ENCODE data around the gene SBSN. TPM values are rescaled to one million over a fixed set of nuclear protein-coding genes. Genes with fewer than 3 reads are reported as not detected.
"Not testable (repeated sequence)": the region's sequence is repeated elsewhere in the genome, so short reads cannot be mapped to it uniquely, and the experiment has no call there.

Gene SBSN
- total RNA-seq, 2 donors from 2014 or later: not detected

- Mint-ChIP-seq H3K4me3 (no peak overlapping the region), H3K27ac (no peak overlapping the region), H3K36me3 (ENCODE audit: low read depth) (no peaks in the 10 kb centered on the region), H3K27me3 (peaks cover 18% of the 10 kb centered on the region), H3K4me1 (peaks cover 6% of the 10 kb centered on the region)
- H3K9me3 ChIP-seq (ENCODE audit: control insufficient read depth, low read length, poor library complexity, severe bottlenecking): no peaks in the 10 kb centered on the region
- no peak for ATAC-seq
- DNase-seq: no peak
Observed at GRCh38 chr19:35478794-35479677, 49.1 kb downstream of the SBSN start.

- H3K27ac Mint-ChIP-seq: no peak overlapping the region
- no peak for DNase-seq
Observed at GRCh38 chr19:35476149-35476548, 52.0 kb downstream of the SBSN start.

GRCh38 chr19:35474594-35474993 lies 53.5 kb downstream of the SBSN start:
- not testable (repeated sequence) for H3K9me3 ChIP-seq (ENCODE audit: control insufficient read depth, low read length, poor library complexity, severe bottlenecking); H3K36me3 Mint-ChIP-seq (ENCODE audit: low read depth); ATAC-seq; DNase-seq; H3K4me1 Mint-ChIP-seq; H3K27ac Mint-ChIP-seq; H3K4me3 Mint-ChIP-seq
- peaks cover 19% of the 10 kb centered on the region for H3K27me3 Mint-ChIP-seq

More at GRCh38 chr19:35476149-35476548, 52.0 kb downstream of the SBSN start:
- no peaks in the 10 kb centered on the region for H3K36me3 Mint-ChIP-seq (ENCODE audit: low read depth)
- no peak for ATAC-seq
- H3K4me1 Mint-ChIP-seq: peaks cover 6% of the 10 kb centered on the region
- peaks cover 19% of the 10 kb centered on the region for H3K27me3 Mint-ChIP-seq
- H3K4me3 Mint-ChIP-seq: no peak overlapping the region
- H3K9me3 ChIP-seq (ENCODE audit: control insufficient read depth, low read length, poor library complexity, severe bottlenecking): no peaks in the 10 kb centered on the region

- Mint-ChIP-seq H3K4me1 (peaks cover 6% of the 10 kb centered on the region), H3K27ac (no peak overlapping the region), H3K27me3 (peaks cover 19% of the 10 kb centered on the region), H3K36me3 (ENCODE audit: low read depth) (no peaks in the 10 kb centered on the region), H3K4me3 (no peak overlapping the region)
- DNase-seq (no peak), ATAC-seq (no peak)
- no peaks in the 10 kb centered on the region for H3K9me3 ChIP-seq (ENCODE audit: control insufficient read depth, low read length, poor library complexity, severe bottlenecking)
Observed at GRCh38 chr19:35474104-35474503, 54.0 kb downstream of the SBSN start.

Other genes with a start within 250 kb of the SBSN start
- gene HAMP, start 245.8 kb downstream of the SBSN start, total RNA-seq: 1 to 10 TPM in 1 of 2 donors, under 1 TPM in 1; 0.55 to 2.8 TPM
- not detected for gene MAG, start 236.2 kb downstream of the SBSN start, total RNA-seq
- 10 to 100 TPM in 1 of 2 donors, 1 to 10 TPM in 1; 1.3 to 36.1 TPM for gene CD22, start 199.1 kb downstream of the SBSN start, total RNA-seq
- 1 to 10 TPM in 1 of 2 donors, not detected in 1; 1.4 TPM for gene FFAR1, start 180.4 kb downstream of the SBSN start, total RNA-seq
- under 1 TPM; 0.70 to 0.78 TPM for gene FFAR3, start 169.9 kb downstream of the SBSN start, total RNA-seq
- under 1 TPM in 1 of 2 donors, not detected in 1; 0.20 TPM for gene GPR42, start 157.2 kb downstream of the SBSN start, total RNA-seq
- under 1 TPM; 0.16 to 0.55 TPM for gene FFAR2, start 80.1 kb downstream of the SBSN start, total RNA-seq
- gene KRTDAP, start 37.8 kb downstream of the SBSN start, total RNA-seq: not detected
- gene DMKN, start 14.7 kb downstream of the SBSN start, total RNA-seq: not detected
- gene GAPDHS, start 5.1 kb upstream of the SBSN start, total RNA-seq: not detected
- 10 to 100 TPM; 30.5 to 37.0 TPM for gene TMEM147, start 17.3 kb upstream of the SBSN start, total RNA-seq
- not detected for gene ATP4A, start 35.3 kb upstream of the SBSN start, total RNA-seq
- gene PMIS2, start 57.9 kb upstream of the SBSN start, total RNA-seq: not detected
- gene HAUS5, start 84.4 kb upstream of the SBSN start, total RNA-seq: 10 to 100 TPM; 24.0 to 27.0 TPM
- gene RBM42, start 100.7 kb upstream of the SBSN start, total RNA-seq: 10 to 100 TPM; 39.6 to 40.8 TPM
- gene ETV2, start 113.4 kb upstream of the SBSN start, total RNA-seq: under 1 TPM; 0.50 to 0.52 TPM
- gene COX6B1, start 120.0 kb upstream of the SBSN start, total RNA-seq: 100 to 1,000 TPM; 194 to 206 TPM
- under 1 TPM in 1 of 2 donors, not detected in 1; 0.44 TPM for gene UPK1A, start 138.2 kb upstream of the SBSN start, total RNA-seq
- gene ZBTB32, start 176.2 kb upstream of the SBSN start, total RNA-seq: 1 to 10 TPM; 3.4 to 5.0 TPM
- 10 to 100 TPM; 74.0 to 76.1 TPM for gene KMT2B, start 189.7 kb upstream of the SBSN start, total RNA-seq
- gene IGFLR1, start 214.1 kb upstream of the SBSN start, total RNA-seq: 10 to 100 TPM; 48.1 to 59.0 TPM
- 10 to 100 TPM; 48.1 to 68.2 TPM for gene U2AF1L4, start 217.1 kb upstream of the SBSN start, total RNA-seq
- gene PSENEN, start 217.3 kb upstream of the SBSN start, total RNA-seq: 10 to 100 TPM; 21.2 to 24.9 TPM
- gene LIN37, start 220.3 kb upstream of the SBSN start, total RNA-seq: 10 to 100 TPM; 12.6 to 13.6 TPM
- not detected for gene HSPB6, start 228.7 kb upstream of the SBSN start, total RNA-seq
- 10 to 100 TPM; 36.2 to 36.6 TPM for gene PROSER3, start 229.9 kb upstream of the SBSN start, total RNA-seq
- gene ARHGAP33, start 247.3 kb upstream of the SBSN start, total RNA-seq: 10 to 100 TPM; 16.4 to 20.5 TPM